CD4-positive, alpha-beta T cell treated with Interferon gamma for 1 hour (primary cell): ENCODE results near the gene CYB561A3.

Experiments
- DNase-seq: peaks from one replicate; pipeline ENCODE4 v3.0.0-alpha.2; 2020

CYB561A3 gene

GRCh38 chr11:61315260-61315659, 46.4 kb downstream of the CYB561A3 start:
- no peak for DNase-seq

- no peak for DNase-seq
These were observed 50.9 kb downstream of the CYB561A3 start for GRCh38 chr11:61310749-61311148.

- no peak for DNase-seq
These were observed 51.9 kb downstream of the CYB561A3 start for GRCh38 chr11:61309739-61310138.

- DNase-seq, result no peak
These were observed 52.5 kb downstream of the CYB561A3 start for GRCh38 chr11:61309141-61309540.

GRCh38 chr11:61307354-61307753, 54.3 kb downstream of the CYB561A3 start:
- no peak for DNase-seq

- DNase-seq, result no peak
These were observed 55.5 kb downstream of the CYB561A3 start for GRCh38 chr11:61306221-61306620.

- no peak for DNase-seq
These were observed 56.3 kb downstream of the CYB561A3 start for GRCh38 chr11:61305417-61305816.

GRCh38 chr11:61303725-61304124, 58.0 kb downstream of the CYB561A3 start:
- DNase-seq, result no peak

- no peak for DNase-seq
These were observed 59.1 kb downstream of the CYB561A3 start for GRCh38 chr11:61302550-61302949.
